DMS 273 (cell line): Measurements from ENCODE around the gene FHOD3.
A peak's percentile ranks its signal among the peaks of the same experiment; 100 is the strongest.
"Not testable (repeated sequence)": the region's sequence is repeated elsewhere in the genome, so short reads cannot be mapped to it uniquely, and the experiment has no call there.

Experiments used
- DNase-seq: peaks from one replicate; lab custom pipeline; 2025; ENCODE audit not compliant: unreplicated experiment; lab: John Stamatoyannopoulos, UW

FHOD3 gene

DNA sequence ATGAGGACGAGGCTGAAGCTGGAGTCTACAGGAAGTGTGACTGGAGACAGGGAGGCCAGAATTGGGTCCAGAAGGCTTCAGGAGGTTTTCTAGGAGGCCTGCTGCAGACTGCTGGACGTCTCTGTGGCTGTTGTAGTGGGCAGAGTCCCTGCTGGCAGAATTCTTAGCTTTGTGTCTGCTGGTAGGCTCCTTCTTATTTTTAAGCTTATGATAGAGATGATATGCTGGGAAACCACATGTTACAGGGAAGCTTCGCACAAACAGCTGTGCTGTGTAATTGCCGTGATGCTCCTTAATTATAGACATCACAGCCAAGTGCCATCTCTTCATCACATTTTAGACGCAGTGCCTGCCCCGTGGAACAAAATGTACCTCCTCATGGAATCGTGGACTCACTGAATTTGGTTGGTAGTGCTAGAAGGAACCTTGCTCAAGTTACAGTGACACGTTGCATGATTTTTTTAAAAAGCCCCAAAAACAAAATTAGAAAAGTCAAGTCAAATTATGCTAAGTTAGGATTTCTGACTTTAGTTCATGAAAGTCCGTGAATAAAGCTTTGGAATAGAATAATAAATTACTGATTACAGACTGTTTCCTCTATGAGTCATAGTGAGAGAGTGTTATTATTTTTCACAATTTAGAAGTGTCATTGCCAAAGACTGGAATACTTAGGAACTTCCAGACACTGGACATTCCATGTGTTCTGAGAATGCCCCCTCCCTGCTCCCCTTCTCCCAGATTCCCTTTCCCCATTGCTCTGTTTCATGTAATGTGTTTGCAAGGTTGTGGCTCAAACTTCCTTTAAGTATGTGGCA, 144.1 kb downstream of the FHOD3 start:
- DNase-seq = no peak

DNA sequence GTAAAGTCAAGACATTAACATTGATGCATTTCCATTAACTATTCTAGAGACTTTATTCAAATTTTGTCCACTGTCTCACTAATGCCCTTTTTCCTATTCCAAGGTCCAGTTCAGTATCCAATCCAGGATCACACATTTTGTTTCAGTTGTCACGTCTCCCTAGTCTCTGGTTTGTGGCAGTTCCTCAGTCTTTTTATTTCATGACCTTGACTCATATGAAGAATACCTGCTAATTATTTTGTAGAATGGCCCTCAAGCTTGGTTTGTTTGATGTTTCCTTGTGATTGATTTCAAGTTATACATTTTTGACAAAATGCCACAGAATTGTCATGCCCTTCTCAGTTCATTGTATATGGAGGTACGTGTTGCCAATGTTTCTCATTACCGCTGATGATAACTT, 145.2 kb downstream of the FHOD3 start:
- DNase-seq = no peak

DNA sequence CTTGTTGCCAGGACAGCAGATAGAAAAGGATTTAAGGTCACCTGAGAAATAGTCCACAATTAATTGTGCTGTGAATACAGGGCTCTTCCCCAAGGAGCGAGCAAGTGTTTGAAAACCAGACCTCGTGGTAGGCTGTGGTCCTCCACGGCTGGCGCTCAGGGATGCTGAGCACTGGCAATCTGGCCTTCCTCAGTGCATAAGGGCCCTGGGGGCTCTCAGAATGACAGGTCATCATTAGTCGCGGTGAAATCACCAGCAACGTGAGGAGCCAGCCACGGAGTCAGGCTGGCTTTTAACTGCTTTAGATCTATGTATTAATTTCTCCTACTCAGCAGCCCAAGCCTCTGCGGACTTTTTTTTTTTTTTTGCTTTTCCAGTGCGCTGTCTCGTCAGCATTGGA, 148.5 kb downstream of the FHOD3 start:
- peak; percentile 19 for DNase-seq

DNA sequence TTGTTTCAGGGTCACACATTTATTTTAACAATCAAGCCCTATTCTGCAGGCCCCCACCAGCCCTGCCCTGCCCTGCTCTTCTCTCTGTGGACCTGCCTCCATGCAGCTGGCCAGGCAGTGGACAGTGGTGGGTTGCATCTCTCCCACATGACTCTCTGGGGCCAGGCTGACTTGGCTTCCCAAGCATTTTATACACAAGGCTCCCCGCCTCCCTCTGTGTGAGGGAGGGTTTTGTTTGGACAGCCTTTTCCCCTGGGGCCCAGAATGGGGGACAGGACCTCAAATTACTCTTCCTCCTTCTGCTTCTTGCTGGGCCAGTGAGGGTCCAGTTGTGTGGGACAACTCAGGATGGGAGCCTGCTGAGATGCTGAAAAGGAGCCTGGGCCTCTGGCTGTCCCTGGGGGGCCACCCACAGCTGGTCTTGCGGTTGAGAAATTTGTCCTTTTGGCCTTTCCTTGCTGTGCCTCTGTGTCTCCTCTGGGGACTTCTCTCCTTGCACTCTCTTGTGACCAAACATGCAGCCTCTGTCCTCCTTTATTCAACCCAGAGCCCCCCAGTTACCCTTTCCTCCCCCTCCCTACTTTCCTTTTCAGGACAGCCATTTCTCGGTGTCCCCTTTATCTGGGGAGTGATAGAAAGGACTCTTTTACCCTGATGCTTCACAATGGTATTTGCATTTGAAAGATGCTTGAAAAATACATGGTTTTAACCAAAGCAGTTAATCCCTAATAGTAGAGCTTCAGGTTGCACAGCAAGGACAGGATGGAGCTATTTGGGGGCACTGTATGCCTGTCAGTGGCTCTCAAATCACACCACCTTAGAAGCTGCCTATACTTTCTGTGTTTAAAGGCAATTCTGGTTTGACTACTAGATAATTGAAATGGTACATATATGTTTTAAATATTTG, 151.1 kb downstream of the FHOD3 start:
- DNase-seq = peak; percentile 15

DNA sequence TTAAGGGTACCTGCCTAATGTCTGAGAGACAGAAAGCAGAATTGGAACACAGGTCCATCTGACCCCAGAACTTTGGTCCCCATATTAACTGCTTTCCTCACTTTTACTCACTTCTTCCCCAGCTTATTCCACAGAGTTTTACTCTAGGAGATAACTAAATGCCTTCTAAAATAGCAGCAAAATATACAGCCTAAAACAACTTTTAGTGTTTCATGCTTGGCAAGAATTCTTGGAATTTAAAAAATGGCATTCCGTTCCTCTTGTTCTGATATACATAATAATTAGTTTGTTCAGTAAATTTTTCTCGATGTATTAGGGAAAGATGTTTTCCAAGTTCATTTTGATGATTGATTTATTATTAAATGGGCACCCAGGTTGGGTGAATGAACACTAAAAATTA, 151.9 kb downstream of the FHOD3 start:
- no peak for DNase-seq

DNA sequence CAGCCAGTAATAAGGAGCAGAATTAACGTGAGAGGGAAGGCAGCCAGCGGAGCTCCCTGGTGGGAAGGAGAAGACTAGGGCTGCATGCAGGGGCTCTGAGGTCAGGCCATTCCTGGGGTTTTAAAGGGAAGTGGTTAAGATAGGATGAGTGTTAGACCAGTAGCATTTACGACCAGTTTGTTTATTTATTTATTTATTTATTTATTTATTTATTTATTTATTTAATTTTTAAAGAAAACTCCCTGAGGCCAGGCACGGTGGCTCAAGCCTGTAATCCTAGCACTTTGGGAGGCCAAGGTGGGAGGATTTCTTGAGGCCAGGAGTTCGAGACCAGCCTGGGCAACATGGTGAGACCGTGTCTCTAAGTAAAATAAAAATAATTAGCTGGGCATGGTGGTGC, 152.8 kb downstream of the FHOD3 start:
- no peak for DNase-seq

DNA sequence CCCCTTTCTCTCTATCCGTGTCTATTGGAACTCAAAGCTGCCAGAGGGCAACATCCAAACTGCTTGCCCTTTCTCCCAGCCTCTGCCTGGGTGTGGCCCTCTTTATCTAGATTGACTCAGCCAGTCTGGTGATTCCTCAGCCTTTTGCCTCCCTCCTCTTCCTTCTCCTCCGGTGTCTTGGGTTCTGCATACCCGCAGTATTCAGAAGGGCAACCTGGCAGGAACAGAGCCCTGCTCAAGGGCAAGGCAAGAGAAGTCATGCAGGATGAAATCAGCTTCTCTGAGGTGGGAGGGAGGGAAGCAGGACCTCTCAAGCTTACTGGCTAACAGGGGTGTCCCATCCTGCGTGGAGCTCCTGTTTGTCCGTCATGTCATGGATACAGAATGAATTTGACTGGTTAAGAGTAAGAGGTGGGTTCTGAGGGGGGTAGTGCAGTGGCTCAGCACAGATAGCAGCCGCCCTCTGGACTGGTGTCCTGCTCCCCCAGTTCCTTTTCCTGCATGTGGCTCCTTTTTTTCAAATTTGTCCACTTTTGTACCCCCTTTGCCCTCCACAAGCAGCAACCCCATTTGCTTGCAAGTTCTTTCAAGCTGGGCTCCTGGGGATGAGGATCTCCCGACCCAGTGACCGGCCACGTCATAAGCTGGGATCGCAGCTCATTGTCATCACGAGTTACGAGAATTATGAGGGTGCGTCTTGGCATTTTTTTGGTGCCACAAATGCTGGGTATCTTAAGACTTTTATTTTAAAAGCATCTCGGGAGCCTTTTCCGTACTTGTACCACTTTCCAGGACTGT, 154.1 kb downstream of the FHOD3 start:
- no peak for DNase-seq

DNA sequence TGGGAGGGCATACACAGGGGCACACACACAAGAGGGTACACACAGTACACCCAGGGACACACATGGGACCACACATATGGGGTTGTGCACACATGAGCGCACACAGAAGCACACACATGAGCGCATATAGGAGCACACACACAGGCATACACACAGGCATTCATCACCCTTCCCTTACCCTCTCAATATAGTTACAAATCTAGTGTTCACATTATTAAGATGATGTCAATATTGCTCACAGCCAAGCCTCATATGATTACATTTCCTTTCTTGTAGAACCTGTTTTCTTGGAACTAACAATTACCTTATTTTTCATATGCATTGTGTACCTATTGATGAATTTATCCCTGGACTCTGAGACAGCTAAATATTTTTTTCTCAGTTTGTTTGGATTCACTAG, 156.7 kb downstream of the FHOD3 start:
- DNase-seq = no peak

DNA sequence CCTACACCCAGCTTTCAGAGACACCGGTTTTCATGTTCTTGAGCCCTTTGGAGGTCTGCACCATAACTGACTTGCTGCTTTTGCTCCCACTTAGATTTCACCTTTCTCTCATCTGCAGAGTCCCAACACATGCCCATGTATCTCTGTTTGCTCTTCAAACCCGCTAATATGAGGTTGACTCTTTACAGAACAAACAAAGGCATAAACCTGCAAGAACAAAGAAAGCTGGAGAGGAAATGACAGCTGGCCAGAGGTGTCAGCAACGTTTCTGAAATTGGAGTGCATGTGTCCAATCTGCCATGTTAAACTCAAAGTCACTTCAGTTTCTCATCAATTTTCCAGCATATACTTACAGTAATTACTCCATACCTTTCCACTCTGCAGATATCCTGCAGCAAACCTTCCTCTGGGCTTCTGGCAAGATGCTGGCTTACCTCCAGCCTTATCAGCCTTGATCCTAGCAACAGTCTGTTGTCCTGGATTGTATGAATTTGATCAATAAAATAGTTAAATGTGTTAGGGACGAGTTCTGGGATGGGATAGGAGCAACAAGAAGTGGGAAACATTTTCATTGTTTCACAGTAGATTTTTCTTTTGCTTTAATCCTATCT, 157.4 kb downstream of the FHOD3 start:
- DNase-seq = no peak

DNA sequence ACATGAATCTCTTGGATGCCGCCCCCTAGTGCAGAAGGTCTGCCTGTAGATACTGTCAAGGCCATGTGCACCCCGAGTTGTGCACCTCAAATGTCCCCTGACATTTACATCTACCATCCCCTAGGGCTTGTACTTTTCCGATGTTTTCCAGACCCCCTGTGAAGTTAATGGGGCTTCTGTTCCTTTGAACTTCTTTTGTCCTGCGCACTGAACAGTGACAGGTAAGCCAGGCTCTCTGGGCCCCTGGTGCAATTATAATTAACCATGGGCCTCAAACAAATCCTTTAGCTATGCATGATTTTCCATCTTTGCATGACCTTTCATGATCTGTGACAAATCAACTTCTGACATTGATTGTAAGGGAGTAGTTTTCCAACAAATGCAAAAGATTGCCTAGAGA, 158.4 kb downstream of the FHOD3 start:
- no peak for DNase-seq

DNA sequence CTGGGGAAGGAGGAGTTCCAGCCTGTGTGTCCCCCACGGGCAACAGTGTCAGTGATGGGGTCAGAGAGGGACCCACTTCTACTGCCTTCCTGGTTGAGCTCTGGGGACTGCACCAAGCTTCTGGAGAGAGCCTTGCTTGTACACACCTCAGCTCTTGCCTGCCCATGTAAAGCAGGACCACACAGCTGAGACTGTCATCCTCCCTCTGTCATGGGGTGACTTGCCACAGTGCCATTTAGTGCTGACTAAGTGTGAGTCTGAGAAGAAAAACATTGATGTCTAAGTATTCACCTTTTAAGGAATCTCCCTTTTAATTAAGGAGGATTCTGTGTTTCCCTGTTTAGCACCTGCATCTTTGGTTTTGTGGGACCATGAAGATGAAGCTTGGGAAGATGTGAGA, 159.1 kb downstream of the FHOD3 start:
- DNase-seq = no peak

DNA sequence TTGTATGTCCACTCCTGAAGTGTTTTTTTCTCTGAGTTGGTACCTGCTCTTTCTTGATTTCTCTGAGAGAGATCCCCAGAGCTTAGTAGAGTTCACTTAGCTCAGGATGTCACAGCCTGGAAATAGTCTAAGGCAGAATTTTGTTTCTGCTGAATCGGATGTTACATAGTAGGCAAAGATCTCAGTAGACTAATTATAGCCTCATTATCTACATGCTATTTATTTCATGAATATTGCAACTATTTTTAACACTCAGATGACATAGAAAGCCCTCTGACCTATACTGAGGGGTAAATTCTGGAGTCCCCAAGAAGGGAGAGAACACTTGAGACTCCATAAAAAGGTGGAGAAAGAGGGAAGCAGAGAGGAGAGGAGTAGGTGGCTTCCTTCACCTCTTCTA, 160.2 kb downstream of the FHOD3 start:
- DNase-seq = no peak

DNA sequence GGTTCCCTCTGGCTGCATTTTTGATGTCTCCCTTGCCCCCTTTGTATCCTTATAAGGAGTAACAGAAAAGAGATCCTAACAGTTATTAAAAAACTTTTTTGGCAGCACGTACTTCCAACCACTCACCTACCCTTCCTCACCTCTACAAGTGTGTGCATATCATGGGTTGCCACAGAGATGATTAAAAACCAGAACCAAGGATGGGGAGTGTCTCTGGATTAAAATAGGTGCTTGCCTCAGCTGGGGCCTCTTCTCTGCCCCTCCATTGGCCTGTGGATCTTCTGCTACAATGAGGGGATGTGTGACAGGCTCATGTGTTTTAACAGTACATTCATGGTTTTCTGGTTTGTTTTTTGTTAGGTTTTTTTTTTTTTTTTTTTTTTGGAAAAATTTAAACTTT, 160.8 kb downstream of the FHOD3 start:
- DNase-seq = no peak

DNA sequence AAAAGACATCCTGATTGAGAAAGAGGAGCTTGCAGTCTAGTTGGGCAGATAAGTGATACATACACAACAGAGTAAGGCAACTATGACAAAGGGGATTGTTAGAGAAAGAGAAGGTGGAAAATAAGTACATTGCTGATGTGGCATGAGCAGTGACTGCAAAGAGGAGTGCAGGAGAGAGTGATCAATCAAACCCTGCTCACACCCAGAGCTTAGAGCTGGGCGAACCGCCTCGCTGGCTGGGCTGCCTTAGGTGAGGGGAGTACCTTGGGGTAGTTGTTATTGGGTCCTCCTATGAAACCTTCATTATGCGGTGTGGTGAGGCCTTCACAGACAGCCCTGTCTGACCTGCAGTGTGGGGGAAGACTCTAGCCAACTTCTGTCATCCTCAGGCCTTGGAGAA, 161.7 kb downstream of the FHOD3 start:
- DNase-seq = no peak

DNA sequence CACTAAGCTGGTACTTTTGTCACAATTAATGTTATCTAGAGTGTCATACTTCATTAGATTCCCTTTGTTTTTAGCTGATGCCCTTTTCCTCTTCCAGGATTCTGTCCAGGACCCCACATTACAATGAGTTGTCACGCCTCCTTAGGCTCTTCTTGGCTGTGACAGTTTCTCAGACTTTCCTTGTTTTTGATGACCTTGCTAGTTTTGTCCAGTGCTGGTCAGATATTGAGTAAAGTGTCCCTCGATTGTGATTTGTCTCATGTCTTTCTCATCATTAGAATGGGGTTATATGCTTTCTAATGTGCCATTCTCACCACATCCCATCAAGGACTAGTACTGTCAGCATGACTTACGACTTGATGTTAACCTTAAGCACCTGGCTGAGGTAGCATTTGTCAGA, 162.3 kb downstream of the FHOD3 start:
- no peak for DNase-seq

DNA sequence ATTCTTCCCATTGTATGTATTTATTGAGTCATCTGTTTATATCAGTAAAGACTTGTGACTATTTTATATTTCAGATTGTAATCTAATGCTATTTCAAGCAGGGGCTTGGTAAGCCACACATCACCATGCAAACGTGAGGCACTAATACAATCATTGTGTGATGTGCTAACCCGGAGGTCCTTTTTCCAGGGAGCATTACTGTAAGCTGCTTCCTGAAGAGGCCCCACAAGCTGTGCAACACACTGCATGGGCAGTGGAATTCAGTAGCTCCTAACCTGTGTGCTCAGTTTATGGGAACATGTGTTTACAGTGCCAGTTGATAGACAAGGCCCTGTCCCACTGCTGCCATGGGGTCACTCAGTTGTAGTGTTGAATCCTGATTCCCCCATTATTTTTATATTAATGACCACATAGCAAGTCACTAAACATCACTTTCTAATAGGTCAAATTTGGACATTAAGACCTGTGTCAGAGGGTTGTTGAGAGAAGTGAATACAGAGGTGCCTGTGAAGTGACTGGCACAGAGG, 162.9 kb downstream of the FHOD3 start:
- DNase-seq = no peak

DNA sequence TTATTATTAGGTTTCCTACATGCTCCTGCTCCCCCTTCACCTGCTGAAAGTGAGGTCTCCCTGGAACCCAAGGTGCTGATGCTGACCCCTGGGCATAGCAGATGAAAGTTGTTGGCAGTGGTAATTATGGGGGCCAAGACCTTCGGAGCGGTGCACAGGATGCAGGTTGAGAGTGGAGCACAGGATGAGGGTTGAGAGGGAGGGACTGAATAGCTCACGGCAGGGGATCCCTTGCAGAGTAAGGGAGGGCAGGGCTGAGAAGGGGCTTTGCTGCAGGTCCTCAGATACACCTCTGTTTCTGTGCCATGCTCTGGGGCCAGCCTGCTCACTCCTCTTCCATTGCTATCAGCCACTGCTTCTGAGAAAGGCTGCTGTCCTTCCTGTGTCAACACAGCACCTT, 163.3 kb downstream of the FHOD3 start:
- DNase-seq = no peak

DNA sequence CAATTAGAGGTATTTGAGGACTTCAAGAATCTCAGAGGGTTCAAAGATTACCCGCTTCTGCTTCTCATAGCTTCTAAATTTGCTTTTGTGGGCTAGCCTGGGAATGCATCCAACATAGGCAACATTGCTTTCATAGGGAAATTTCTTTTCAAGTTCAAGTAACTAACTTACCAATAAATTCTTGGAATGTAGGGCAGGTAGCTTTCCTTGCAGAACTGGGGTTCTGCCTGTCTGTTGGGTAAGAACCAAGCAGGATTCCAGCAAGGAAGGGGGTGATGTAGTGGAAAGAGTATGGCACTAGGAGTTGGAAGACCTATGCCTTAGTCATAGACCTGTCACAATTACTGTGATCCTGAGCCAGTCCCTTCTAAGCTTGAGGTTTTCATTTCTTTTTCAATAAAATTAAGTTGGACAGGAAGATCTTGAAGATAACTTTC, 164.1 kb downstream of the FHOD3 start:
- no peak for DNase-seq

DNA sequence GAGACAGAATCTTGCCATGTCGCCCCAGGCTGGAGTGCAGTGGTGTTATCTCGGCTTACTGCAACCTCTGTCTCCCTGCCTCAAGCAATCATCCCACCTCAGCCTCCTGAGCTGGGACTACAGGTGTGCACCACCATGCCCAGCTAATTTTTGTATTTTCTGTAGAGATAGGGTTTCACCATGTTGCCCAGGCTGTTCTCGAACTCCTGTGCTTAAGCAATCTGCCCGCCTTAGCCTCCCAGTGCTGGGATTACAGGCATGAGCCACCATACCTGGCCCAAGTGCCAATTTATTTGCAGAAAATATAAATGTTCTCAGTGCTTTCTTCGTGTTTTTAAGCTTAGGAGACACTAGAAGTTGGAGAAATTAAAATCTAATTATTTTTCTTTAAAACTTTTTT, 166.0 kb downstream of the FHOD3 start:
- not testable (repeated sequence) for DNase-seq

DNA sequence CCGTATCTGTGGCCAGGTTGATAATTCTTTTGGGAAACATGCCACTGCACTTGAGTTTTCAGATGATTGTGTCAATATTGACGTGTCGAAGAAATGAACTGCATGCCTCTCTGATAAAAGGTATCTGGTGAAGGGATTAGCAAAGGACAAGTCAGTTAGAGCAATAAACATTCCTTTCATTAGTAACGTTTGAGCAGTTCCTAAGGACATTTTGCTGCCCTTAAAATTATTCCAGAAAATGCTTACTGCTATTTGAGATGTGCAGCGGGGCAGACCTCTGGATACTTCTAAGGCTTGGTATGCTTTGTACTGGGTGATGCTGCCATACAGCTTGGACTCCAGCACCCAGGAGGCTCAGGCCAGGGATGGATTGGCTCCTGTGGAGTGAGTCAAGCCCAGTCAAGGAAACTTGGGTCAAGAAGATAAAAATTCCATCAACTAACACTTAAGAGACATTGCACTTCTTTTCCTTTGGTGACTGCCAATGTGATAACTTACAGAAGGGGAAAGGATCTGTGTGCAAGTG, 166.7 kb downstream of the FHOD3 start:
- no peak for DNase-seq

DNA sequence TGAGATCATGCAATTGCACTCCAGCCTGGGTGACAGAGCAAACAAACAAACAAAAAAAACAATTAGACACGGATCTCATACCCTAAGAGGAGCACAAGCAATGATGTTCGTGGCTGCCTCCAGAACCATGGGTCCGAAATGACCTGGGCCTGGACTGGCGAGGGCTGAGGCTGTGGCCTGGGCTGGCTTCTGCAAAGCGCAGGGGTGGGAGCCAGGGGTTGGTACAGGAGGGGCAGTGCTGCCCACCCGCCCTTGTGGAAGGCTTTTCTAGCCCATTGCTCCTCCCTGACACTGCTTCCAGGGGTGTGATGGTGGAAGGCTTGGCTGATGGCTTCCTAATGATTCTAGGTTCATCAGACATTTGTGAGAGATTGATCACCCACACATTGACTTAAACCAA, 167.8 kb downstream of the FHOD3 start:
- no peak for DNase-seq
